Endodermal cell (in vitro differentiated cells): ENCODE data around the gene SELENOI. TPM values are rescaled to one million over a fixed set of nuclear protein-coding genes. Genes with fewer than 3 reads are reported as not detected.

Source experiments
- DNase-seq: peaks from one replicate; pipeline ENCODE4 v3.0.0-alpha.2; 2017
- H3K27ac ChIP-seq: 2 replicates; pipeline ENCODE4 v1.5.1; 2013; ENCODE audit warnings: mild to moderate bottlenecking, low read depth, low read length, moderate library complexity
- H3K27me3 ChIP-seq: 2 replicates; pipeline ENCODE4 v1.6.1; 2013; ENCODE audit warnings: mild to moderate bottlenecking, low read length, moderate library complexity; ENCODE audit not compliant: insufficient read depth, control insufficient read depth, poor library complexity, severe bottlenecking
- H3K36me3 ChIP-seq: 2 replicates; pipeline ENCODE4 v1.7.0; 2013; ENCODE audit warnings: mild to moderate bottlenecking, low read length, moderate library complexity; ENCODE audit not compliant: control insufficient read depth, insufficient read depth
- H3K4me1 ChIP-seq: one replicate; pipeline ENCODE4 v1.7.0; 2013; ENCODE audit warnings: low read length; ENCODE audit not compliant: control insufficient read depth, insufficient read depth
- H3K4me3 ChIP-seq: 2 replicates; pipeline ENCODE4 v1.5.1; 2013; ENCODE audit warnings: mild to moderate bottlenecking, low read length, moderate library complexity
- H3K9ac ChIP-seq: 2 replicates; pipeline ENCODE4 v1.6.1; 2013; ENCODE audit warnings: mild to moderate bottlenecking, low read length, moderate library complexity; ENCODE audit not compliant: poor library complexity, severe bottlenecking; ENCODE audit errors: extremely low read depth
- H3K9me3 ChIP-seq: 2 replicates; pipeline ENCODE4 v1.6.1; 2013; ENCODE audit warnings: mild to moderate bottlenecking, low read length, moderate library complexity; ENCODE audit not compliant: control insufficient read depth
- H3K27ac Mint-ChIP-seq: 2 replicates; pipeline ENCODE4 v1.8.0; 2020; ENCODE audit warnings: mixed read lengths
- H3K27me3 Mint-ChIP-seq: 2 replicates; pipeline ENCODE4 v1.8.0; 2021; ENCODE audit warnings: mild to moderate bottlenecking, mixed read lengths; ENCODE audit not compliant: insufficient read depth
- H3K36me3 Mint-ChIP-seq: 2 replicates; pipeline ENCODE4 v1.8.0; 2020; ENCODE audit warnings: low read depth, mixed read lengths
- H3K4me1 Mint-ChIP-seq: 2 replicates; pipeline ENCODE4 v1.8.0; 2020; ENCODE audit warnings: mixed read lengths
- H3K4me3 Mint-ChIP-seq: 2 replicates; pipeline ENCODE4 v1.8.0; 2020; ENCODE audit warnings: mild to moderate bottlenecking, moderate library complexity, mixed read lengths
- H3K9me3 Mint-ChIP-seq: 2 replicates; pipeline ENCODE4 v1.8.0; 2020; ENCODE audit warnings: mild to moderate bottlenecking, mixed read lengths
- CTCF ChIP-seq: fragments of 200-600 bp; sonication (generic); conservative IDR thresholded peaks from 2 replicates; pipeline ENCODE4 v1.5.0; 2021; ENCODE audit warnings: antibody characterized with exemption, mild to moderate bottlenecking
- WGBS, 2 experiments: methylation state at CpG; one replicate each; pipeline versions ENCODE4 v1.1.5 to v1.1.7; 2013; ENCODE audit warnings: missing lambda C conversion rate in 2 of 2, mixed read lengths in 1 of 2; ENCODE audit not compliant: insufficient coverage in 1 of 2, insufficient read length in 1 of 2; 5-methylcytosine and 5-hydroxymethylcytosine counted together
- total RNA-seq, 2 donors: library from RNA; stranded (reverse); fragmentation: NEBNext Ultra II Directional in 1 of 2; extraction: Animal tissue kit (Norgen Biotek cat#: 25700) in 1 of 2; gene quantifications; 2 replicates in 1 of 2; 3 replicates in 1 of 2; pipeline ENCODE4 v1.2.1, GENCODE V29; 2021

Gene SELENOI
- total RNA-seq, 2 donors from 2014 or later = 59.3 to 77.1 TPM

- H3K4me1 ChIP-seq = no peaks in the 10 kb centered on the region
- TF ChIP-seq CTCF = no peak
- H3K36me3 Mint-ChIP-seq = peaks cover 40% of the 10 kb centered on the region
- no peaks in the 10 kb centered on the region for H3K9me3 Mint-ChIP-seq
- H3K27ac ChIP-seq = no peak overlapping the region
- H3K36me3 ChIP-seq = peaks cover 83% of the 10 kb centered on the region
- H3K27ac Mint-ChIP-seq = peak overlapping the region; percentile 17
- H3K27me3 ChIP-seq = no peaks in the 10 kb centered on the region
- H3K27me3 Mint-ChIP-seq = no peaks in the 10 kb centered on the region
- peaks cover 15% of the 10 kb centered on the region for H3K4me1 Mint-ChIP-seq
- H3K4me3 ChIP-seq = no peak overlapping the region
- 96 to 100% methylated on average over 3 to 9 of the region's 9 CpGs for WGBS, 2 experiments
- no peaks in the 10 kb centered on the region for H3K9me3 ChIP-seq
- H3K4me3 Mint-ChIP-seq = no peak overlapping the region
- DNase-seq = no peak
- no peak overlapping the region for H3K9ac ChIP-seq
Measured at GRCh38 chr2:26384183-26384582, 38.2 kb downstream of the SELENOI start.

- Mint-ChIP-seq H3K27me3 (no peaks in the 10 kb centered on the region), H3K9me3 (no peaks in the 10 kb centered on the region), H3K27ac (no peak overlapping the region), H3K4me3 (no peak overlapping the region), H3K4me1 (peaks cover 16% of the 10 kb centered on the region), H3K36me3 (peaks cover 43% of the 10 kb centered on the region)
- H3K27ac ChIP-seq = no peak overlapping the region
- no peak overlapping the region for H3K4me3 ChIP-seq
- no peaks in the 10 kb centered on the region for H3K4me1 ChIP-seq
- H3K9ac ChIP-seq = no peak overlapping the region
- no peak for TF ChIP-seq CTCF
- no peaks in the 10 kb centered on the region for H3K27me3 ChIP-seq
- H3K9me3 ChIP-seq = no peaks in the 10 kb centered on the region
- DNase-seq = no peak
- peaks cover 85% of the 10 kb centered on the region for H3K36me3 ChIP-seq
Measured at GRCh38 chr2:26384597-26384996, 38.7 kb downstream of the SELENOI start.

DNA sequence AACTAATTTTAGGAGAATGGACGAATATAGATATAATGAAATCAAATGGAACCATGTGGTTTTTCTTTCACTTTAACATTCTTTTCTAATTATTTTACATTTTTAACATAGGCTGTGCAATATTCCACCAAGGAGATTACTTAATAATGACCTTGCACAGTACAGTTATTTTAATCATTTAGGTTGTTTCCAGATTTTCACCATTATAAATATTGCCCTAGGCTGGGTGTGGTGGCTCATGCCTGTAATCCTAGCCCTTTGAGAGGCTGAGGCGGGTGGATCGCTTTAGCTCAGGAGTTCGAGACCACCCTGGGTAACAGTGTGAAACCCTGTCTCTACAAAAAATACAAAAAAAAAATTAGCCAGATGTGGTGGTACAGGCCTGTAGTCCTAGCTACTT, 41.2 kb downstream of the SELENOI start:
- no peaks in the 10 kb centered on the region for H3K4me1 ChIP-seq
- WGBS, 2 experiments = 95% methylated on average over 3 of the region's 4 CpGs; no CpG with 5 or more reads in 1 of the 2 experiments
- no peaks in the 10 kb centered on the region for H3K27me3 Mint-ChIP-seq
- no peak overlapping the region for H3K27ac Mint-ChIP-seq
- peaks cover 8% of the 10 kb centered on the region for H3K4me1 Mint-ChIP-seq
- no peak overlapping the region for H3K4me3 Mint-ChIP-seq
- no peak overlapping the region for H3K4me3 ChIP-seq
- no peak overlapping the region for H3K27ac ChIP-seq
- H3K36me3 Mint-ChIP-seq = peaks cover 46% of the 10 kb centered on the region
- peaks cover 92% of the 10 kb centered on the region for H3K36me3 ChIP-seq
- H3K9me3 Mint-ChIP-seq = no peaks in the 10 kb centered on the region
- H3K27me3 ChIP-seq = no peaks in the 10 kb centered on the region
- no peak overlapping the region for H3K9ac ChIP-seq
- TF ChIP-seq CTCF = no peak
- no peak for DNase-seq
- no peaks in the 10 kb centered on the region for H3K9me3 ChIP-seq
